Measurements from ENCODE around the gene PAQR7.

Gene PAQR7

GRCh38 chr1:25866288-25866687 is 9.2 kb downstream of the PAQR7 start:
- Histone ChIP-seq H3K36me3 (ENCODE audit: control insufficient read depth in 1 of 2, insufficient read depth in 2 of 2, low read depth in 1 of 2, low read length in 2 of 2) (peaks cover 39 to 44% of the 10 kb centered on the region in 2 experiments), H3K18ac (ENCODE audit: low read depth in 1 of 2, low read length in 2 of 2) (no peak overlapping the region), H3K27ac (ENCODE audit: low read length, poor library complexity, severe bottlenecking) (no peak overlapping the region), H2AK5ac (ENCODE audit: low read length, severe bottlenecking) (peak overlapping the region; percentile 75), H2BK120ac (ENCODE audit: low read depth, low read length) (no peak overlapping the region), H2BK12ac (ENCODE audit: low read length in 2 of 2) (no peak overlapping the region), H3K27me3 (ENCODE audit: control insufficient read depth in 1 of 2, insufficient read depth in 1 of 2, low read length in 2 of 2) (no peaks in the 10 kb centered on the region), H3K14ac (ENCODE audit: low read length in 2 of 2) (no peak overlapping the region), H3K4ac (ENCODE audit: low read depth in 1 of 2, low read length in 2 of 2) (no peak overlapping the region), H3K9me3 (ENCODE audit: control insufficient read depth, low read length) (no peaks in the 10 kb centered on the region), H3K9ac (ENCODE audit: low read length) (no peak overlapping the region), H2AFZ (ENCODE audit: low read depth, low read length) (no peak overlapping the region), H3K23ac (ENCODE audit: low read length in 2 of 2) (no peak overlapping the region), H2BK5ac (ENCODE audit: low read depth, low read length, poor library complexity, severe bottlenecking) (no peak overlapping the region), H3K4me2 (ENCODE audit: low read length, poor library complexity, severe bottlenecking) (no peak overlapping the region), H3K4me1 (ENCODE audit: control insufficient read depth, insufficient read depth, low read depth, low read length) (peaks cover 26% of the 10 kb centered on the region), H4K91ac (ENCODE audit: low read length) (no peak overlapping the region), H2BK15ac (ENCODE audit: low read depth, poor library complexity, severe bottlenecking) (no peak overlapping the region), H3K79me1 (replicated peaks; ENCODE audit: low read length, poor library complexity, severe bottlenecking) (peaks cover 10% of the 10 kb centered on the region), H3K4me3 (ENCODE audit: insufficient read depth in 1 of 2, low read depth in 1 of 2, low read length in 2 of 2) (no peak overlapping the region), H4K8ac (ENCODE audit: low read length) (no peak overlapping the region)
- DNase-seq, result no peak
- WGBS, result 90% methylated on average over 1 of the region's 1 CpG

- no peak for DNase-seq
- no peak overlapping the region for H3K4me3 ChIP-seq (ENCODE audit: insufficient read depth in 1 of 2, low read depth in 1 of 2, low read length in 2 of 2)
- H3K27ac ChIP-seq (ENCODE audit: low read length, poor library complexity, severe bottlenecking), result no peak overlapping the region
- H2BK12ac ChIP-seq (ENCODE audit: low read length in 2 of 2), result no peak overlapping the region
- H3K36me3 ChIP-seq (ENCODE audit: control insufficient read depth in 1 of 2, insufficient read depth in 2 of 2, low read depth in 1 of 2, low read length in 2 of 2), result peaks cover 28 to 32% of the 10 kb centered on the region in 2 experiments
- no peaks in the 10 kb centered on the region for H3K9me3 ChIP-seq (ENCODE audit: control insufficient read depth, low read length)
- peaks cover 21% of the 10 kb centered on the region for H3K4me1 ChIP-seq (ENCODE audit: control insufficient read depth, insufficient read depth, low read depth, low read length)
- H3K18ac ChIP-seq (ENCODE audit: low read depth in 1 of 2, low read length in 2 of 2), result no peak overlapping the region
- no peak overlapping the region for H2BK120ac ChIP-seq (ENCODE audit: low read depth, low read length)
- H3K4me2 ChIP-seq (ENCODE audit: low read length, poor library complexity, severe bottlenecking), result no peak overlapping the region
- H4K8ac ChIP-seq (ENCODE audit: low read length), result no peak overlapping the region
- H3K14ac ChIP-seq (ENCODE audit: low read length in 2 of 2), result no peak overlapping the region
- no peak overlapping the region for H2BK5ac ChIP-seq (ENCODE audit: low read depth, low read length, poor library complexity, severe bottlenecking)
- H3K27me3 ChIP-seq (ENCODE audit: control insufficient read depth in 1 of 2, insufficient read depth in 1 of 2, low read length in 2 of 2), result no peaks in the 10 kb centered on the region
- H4K91ac ChIP-seq (ENCODE audit: low read length), result no peak overlapping the region
- H2AK5ac ChIP-seq (ENCODE audit: low read length, severe bottlenecking), result no peak overlapping the region
- H3K23ac ChIP-seq (ENCODE audit: low read length in 2 of 2), result no peak overlapping the region
- no peak overlapping the region for H2AFZ ChIP-seq (ENCODE audit: low read depth, low read length)
- WGBS, result 100% methylated on average over 3 of the region's 3 CpGs
- no peak overlapping the region for H2BK15ac ChIP-seq (ENCODE audit: low read depth, poor library complexity, severe bottlenecking)
- H3K4ac ChIP-seq (ENCODE audit: low read depth in 1 of 2, low read length in 2 of 2), result no peak overlapping the region
- H3K79me1 ChIP-seq (replicated peaks; ENCODE audit: low read length, poor library complexity, severe bottlenecking), result peaks cover 4% of the 10 kb centered on the region
- H3K9ac ChIP-seq (ENCODE audit: low read length), result no peak overlapping the region
Observed at GRCh38 chr1:25864434-25864833, 11.1 kb downstream of the PAQR7 start.

GRCh38 chr1:25863486-25864262 is 11.8 kb downstream of the PAQR7 start:
- H3K14ac ChIP-seq (ENCODE audit: low read length in 2 of 2), result no peak overlapping the region
- no peak overlapping the region for H3K9ac ChIP-seq (ENCODE audit: low read length)
- H3K27ac ChIP-seq (ENCODE audit: low read length, poor library complexity, severe bottlenecking), result no peak overlapping the region
- no peak overlapping the region for H3K23ac ChIP-seq (ENCODE audit: low read length in 2 of 2)
- peaks cover 28% of the 10 kb centered on the region in 2 experiments for H3K36me3 ChIP-seq (ENCODE audit: control insufficient read depth in 1 of 2, insufficient read depth in 2 of 2, low read depth in 1 of 2, low read length in 2 of 2)
- no peak overlapping the region for H3K18ac ChIP-seq (ENCODE audit: low read depth in 1 of 2, low read length in 2 of 2)
- H3K27me3 ChIP-seq (ENCODE audit: control insufficient read depth in 1 of 2, insufficient read depth in 1 of 2, low read length in 2 of 2), result no peaks in the 10 kb centered on the region
- H2BK5ac ChIP-seq (ENCODE audit: low read depth, low read length, poor library complexity, severe bottlenecking), result no peak overlapping the region
- no peak for DNase-seq
- no peak overlapping the region for H2BK12ac ChIP-seq (ENCODE audit: low read length in 2 of 2)
- no peak overlapping the region for H3K4me2 ChIP-seq (ENCODE audit: low read length, poor library complexity, severe bottlenecking)
- H3K4me3 ChIP-seq (ENCODE audit: insufficient read depth in 1 of 2, low read depth in 1 of 2, low read length in 2 of 2), result no peak overlapping the region
- no peak overlapping the region for H2BK120ac ChIP-seq (ENCODE audit: low read depth, low read length)
- peaks cover 7% of the 10 kb centered on the region for H3K79me1 ChIP-seq (replicated peaks; ENCODE audit: low read length, poor library complexity, severe bottlenecking)
- no peak overlapping the region for H2AFZ ChIP-seq (ENCODE audit: low read depth, low read length)
- no peak overlapping the region for H4K8ac ChIP-seq (ENCODE audit: low read length)
- no peak overlapping the region for H3K4ac ChIP-seq (ENCODE audit: low read depth in 1 of 2, low read length in 2 of 2)
- no peak overlapping the region for H2AK5ac ChIP-seq (ENCODE audit: low read length, severe bottlenecking)
- no peak overlapping the region for H4K91ac ChIP-seq (ENCODE audit: low read length)
- H3K9me3 ChIP-seq (ENCODE audit: control insufficient read depth, low read length), result no peaks in the 10 kb centered on the region
- peaks cover 26% of the 10 kb centered on the region for H3K4me1 ChIP-seq (ENCODE audit: control insufficient read depth, insufficient read depth, low read depth, low read length)
- H2BK15ac ChIP-seq (ENCODE audit: low read depth, poor library complexity, severe bottlenecking), result no peak overlapping the region
- 99% methylated on average over 22 of the region's 25 CpGs for WGBS

GRCh38 chr1:25862785-25863485 is 12.6 kb downstream of the PAQR7 start:
- Histone ChIP-seq H2BK15ac (ENCODE audit: low read depth, poor library complexity, severe bottlenecking) (no peak overlapping the region), H3K4me2 (ENCODE audit: low read length, poor library complexity, severe bottlenecking) (no peak overlapping the region), H3K27me3 (ENCODE audit: control insufficient read depth in 1 of 2, insufficient read depth in 1 of 2, low read length in 2 of 2) (no peaks in the 10 kb centered on the region), H2BK120ac (ENCODE audit: low read depth, low read length) (no peak overlapping the region), H2AFZ (ENCODE audit: low read depth, low read length) (no peak overlapping the region), H3K23ac (ENCODE audit: low read length in 2 of 2) (no peak overlapping the region), H2BK12ac (ENCODE audit: low read length in 2 of 2) (no peak overlapping the region), H3K9me3 (ENCODE audit: control insufficient read depth, low read length) (no peaks in the 10 kb centered on the region), H3K27ac (ENCODE audit: low read length, poor library complexity, severe bottlenecking) (no peak overlapping the region), H2BK5ac (ENCODE audit: low read depth, low read length, poor library complexity, severe bottlenecking) (no peak overlapping the region), H3K14ac (ENCODE audit: low read length in 2 of 2) (no peak overlapping the region), H3K79me1 (replicated peaks; ENCODE audit: low read length, poor library complexity, severe bottlenecking) (peaks cover 7% of the 10 kb centered on the region), H4K91ac (ENCODE audit: low read length) (no peak overlapping the region), H3K4me1 (ENCODE audit: control insufficient read depth, insufficient read depth, low read depth, low read length) (peaks cover 22% of the 10 kb centered on the region), H2AK5ac (ENCODE audit: low read length, severe bottlenecking) (no peak overlapping the region), H3K4ac (ENCODE audit: low read depth in 1 of 2, low read length in 2 of 2) (no peak overlapping the region), H3K36me3 (ENCODE audit: control insufficient read depth in 1 of 2, insufficient read depth in 2 of 2, low read depth in 1 of 2, low read length in 2 of 2) (peaks cover 23 to 25% of the 10 kb centered on the region in 2 experiments), H3K18ac (ENCODE audit: low read depth in 1 of 2, low read length in 2 of 2) (no peak overlapping the region), H4K8ac (ENCODE audit: low read length) (no peak overlapping the region), H3K9ac (ENCODE audit: low read length) (no peak overlapping the region), H3K4me3 (ENCODE audit: insufficient read depth in 1 of 2, low read depth in 1 of 2, low read length in 2 of 2) (no peak overlapping the region)
- no peak for DNase-seq
- WGBS, result 97% methylated on average over 20 of the region's 20 CpGs

All from mesenchymal stem cell (in vitro differentiated cells and primary cell).